Activated CD4-positive, alpha-beta T cell treated with anti-CD3 and anti-CD28 coated beads, Interleukin-10, Interleukin-2, amounts not matched to agents 100 ng/mL and 50 ng/mL, durations not matched to agents 16 hours and 8 hours (primary cell): ENCODE data around the gene GLUD1.
"Not testable (repeated sequence)": the region's sequence is repeated elsewhere in the genome, so short reads cannot be mapped to it uniquely, and the experiment has no call there.

Source experiments
- DNase-seq: peaks from one replicate; pipeline ENCODE4 v3.0.0-alpha.2; 2020

Gene GLUD1

GRCh38 chr10:87038786-87039185, 55.9 kb downstream of the GLUD1 start:
- no peak for DNase-seq

GRCh38 chr10:87038286-87038717, 56.3 kb downstream of the GLUD1 start:
- no peak for DNase-seq

- peak; percentile 23 for DNase-seq
Measured at GRCh38 chr10:87036623-87037022, 58.0 kb downstream of the GLUD1 start.

DNA sequence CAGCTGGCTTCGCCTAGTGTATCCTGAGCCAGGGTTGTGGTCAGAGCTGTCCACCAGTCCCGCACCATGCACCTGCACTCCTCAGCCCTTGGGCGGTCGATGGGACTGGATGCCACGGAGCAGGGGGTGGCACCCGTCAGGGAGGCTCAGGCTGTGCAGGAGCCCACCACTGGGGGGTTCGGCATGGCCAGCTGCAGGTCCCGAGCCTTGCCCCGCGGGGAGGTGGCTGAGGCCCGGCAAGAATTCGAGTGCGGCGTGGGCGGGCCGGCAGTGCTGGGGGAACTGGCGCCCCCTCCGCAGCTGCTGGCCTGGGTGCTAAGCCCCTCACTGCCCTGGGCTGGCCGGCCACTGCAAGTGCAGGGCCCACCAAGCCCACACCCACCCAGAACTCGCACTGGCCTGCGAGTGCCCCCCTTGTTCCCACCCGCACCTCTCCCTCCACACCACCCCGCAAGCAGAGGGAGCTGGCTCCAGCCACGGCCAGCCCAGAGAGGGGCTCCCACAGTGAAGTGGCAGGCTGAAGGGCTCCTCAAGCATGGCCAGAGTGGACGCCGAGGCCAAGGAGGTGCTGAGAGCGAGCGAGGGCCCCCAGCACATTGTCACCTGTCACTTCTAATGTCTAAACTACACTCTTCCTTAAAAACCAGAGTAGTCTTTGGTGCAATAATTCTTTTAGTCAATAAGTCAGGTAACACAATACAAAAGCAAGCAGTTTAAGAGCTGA, 63.6 kb downstream of the GLUD1 start:
- no peak for DNase-seq

DNA sequence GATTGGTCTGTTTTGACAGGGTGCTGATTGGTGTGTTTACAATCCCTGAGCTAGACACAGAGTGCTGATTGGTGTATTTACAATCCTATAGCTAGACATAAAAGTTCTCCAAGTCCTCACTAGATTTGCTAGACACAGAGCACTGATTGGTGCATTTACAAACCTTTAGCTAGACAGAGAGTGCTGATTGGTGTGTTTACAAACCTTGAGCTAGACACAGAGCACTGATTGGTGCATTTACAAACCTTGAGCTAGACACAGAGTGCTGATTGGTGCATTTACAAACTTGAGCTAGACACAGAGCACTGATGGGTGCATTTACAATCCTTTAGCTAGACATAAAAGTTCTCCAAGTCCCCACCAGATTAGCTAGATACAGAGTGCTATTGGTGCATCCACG, 64.2 kb downstream of the GLUD1 start:
- not testable (repeated sequence) for DNase-seq

GRCh38 chr10:87026747-87027508, 67.7 kb downstream of the GLUD1 start:
- not testable (repeated sequence) for DNase-seq

- peak; percentile 86 for DNase-seq
Measured at GRCh38 chr10:87025285-87025958, 69.2 kb downstream of the GLUD1 start.

- DNase-seq, result not testable (repeated sequence)
Measured at GRCh38 chr10:87020056-87020455, 74.6 kb downstream of the GLUD1 start, which contains the start of gene FAM25A. TSS of gene FAM25A (plus strand) at chr10:87020294. CDS start at chr10:87020325, 31 bp downstream.

GRCh38 chr10:87019504-87019903, 75.1 kb downstream of the GLUD1 start:
- not testable (repeated sequence) for DNase-seq

- DNase-seq, result not testable (repeated sequence)
Measured at GRCh38 chr10:87019066-87019465, 75.6 kb downstream of the GLUD1 start.

- DNase-seq, result not testable (repeated sequence)
Measured at GRCh38 chr10:87018127-87018526, 76.5 kb downstream of the GLUD1 start.

DNA sequence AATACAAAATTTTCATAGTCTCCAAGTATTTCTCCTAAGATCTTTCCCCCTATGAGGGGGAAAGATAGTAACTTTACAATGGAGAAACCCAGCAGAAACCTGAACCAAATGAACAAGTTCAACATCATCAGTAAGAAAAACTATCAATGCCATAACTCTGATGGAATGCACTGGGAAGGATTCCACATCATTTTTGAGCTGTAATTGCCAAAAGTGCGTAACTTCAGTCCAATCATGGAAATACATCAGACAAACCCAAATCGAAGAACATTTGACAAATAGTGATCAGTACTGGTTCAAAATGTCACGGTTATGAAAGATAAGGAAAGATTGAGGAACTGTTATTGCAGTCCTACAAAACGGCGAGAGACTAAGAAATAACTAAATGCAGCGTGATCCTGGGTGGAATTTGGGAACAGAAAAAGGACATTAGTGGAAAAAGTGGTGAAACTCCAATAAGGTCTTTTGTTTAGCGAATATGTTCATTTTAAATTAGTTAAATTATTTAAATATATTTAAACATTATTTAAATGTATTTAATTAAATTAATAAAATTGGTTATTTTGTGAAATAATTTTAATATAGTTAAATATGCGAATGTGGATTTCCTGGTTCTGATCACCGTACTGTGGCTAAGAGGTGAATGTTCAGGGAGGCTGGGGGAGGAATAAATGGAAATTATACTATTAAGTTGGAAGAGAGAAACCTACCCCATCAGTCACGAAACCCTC, 79.5 kb downstream of the GLUD1 start:
- not testable (repeated sequence) for DNase-seq

- not testable (repeated sequence) for DNase-seq
Measured at GRCh38 chr10:87013528-87013927, 81.1 kb downstream of the GLUD1 start.

- not testable (repeated sequence) for DNase-seq
Measured at GRCh38 chr10:87009134-87009696, 85.4 kb downstream of the GLUD1 start.

DNA sequence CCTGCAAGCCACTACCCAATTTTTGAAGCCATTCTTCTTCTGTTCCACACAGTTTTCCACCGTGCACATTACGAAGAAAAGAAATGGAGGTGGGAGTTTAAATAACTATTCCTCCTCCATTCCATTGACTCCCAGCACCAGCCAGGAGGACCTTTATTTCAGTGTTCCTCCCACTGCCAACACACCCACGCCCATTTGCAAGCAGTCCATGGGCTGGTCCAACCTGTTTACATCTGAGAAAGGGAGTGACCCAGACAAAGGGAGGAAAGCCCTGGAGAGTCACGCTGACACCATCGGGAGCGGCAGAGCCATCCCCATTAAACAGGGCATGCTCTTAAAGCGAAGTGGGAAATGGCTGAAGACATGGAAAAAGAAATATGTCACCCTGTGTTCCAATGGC, 86.3 kb downstream of the GLUD1 start:
- DNase-seq, result not testable (repeated sequence)

DNA sequence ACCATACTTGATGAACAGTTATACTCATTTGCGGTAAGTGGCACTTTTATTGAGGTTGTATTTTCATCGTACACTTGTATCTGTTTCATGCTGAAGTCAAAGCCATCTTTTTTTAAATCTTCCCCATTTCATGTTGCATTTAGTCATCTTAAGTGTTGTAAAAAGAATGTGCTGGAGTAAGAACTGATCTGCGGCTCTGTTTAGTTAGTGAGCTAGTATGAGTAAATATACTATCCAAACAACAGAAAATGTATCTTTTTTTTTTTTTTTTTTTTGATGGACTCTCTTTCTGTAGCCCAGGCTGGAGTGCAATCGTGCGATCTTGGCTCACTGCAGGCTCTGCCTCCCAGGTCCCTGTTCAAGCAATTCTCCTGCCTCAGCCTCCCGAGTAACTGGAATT, 87.0 kb downstream of the GLUD1 start:
- DNase-seq, result not testable (repeated sequence)

DNA sequence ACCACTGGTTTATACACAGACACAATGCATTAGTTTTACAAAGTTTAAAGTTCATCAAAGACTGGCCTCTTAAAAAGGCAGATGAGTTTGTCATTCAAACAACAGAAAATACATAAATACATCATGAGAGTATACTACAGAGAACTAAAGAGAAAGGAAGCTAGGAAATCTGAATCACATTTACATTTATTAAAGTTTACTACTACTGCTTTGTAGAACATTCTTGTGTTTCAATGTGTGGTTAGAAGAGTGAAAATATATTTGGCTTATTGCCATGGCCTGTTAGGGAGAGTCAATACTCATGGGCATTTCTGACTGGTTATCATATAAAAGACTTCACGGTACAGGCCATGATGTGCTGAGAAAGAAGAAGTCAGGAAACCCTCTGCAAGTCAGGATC, 87.5 kb downstream of the GLUD1 start:
- DNase-seq, result not testable (repeated sequence)

GRCh38 chr10:87000491-87000890, 94.2 kb downstream of the GLUD1 start:
- no peak for DNase-seq
